Adipocyte (in vitro differentiated cells): ENCODE data around the gene COL8A1.
"Not testable (repeated sequence)": the region's sequence is repeated elsewhere in the genome, so short reads cannot be mapped to it uniquely, and the experiment has no call there.

Source experiments
- DNase-seq: peaks from one replicate; pipeline ENCODE4 v3.0.0-alpha.2; 2015; ENCODE audit warnings: low read depth
- H3K27me3 ChIP-seq: replicated peaks from 2 replicates; pipeline ENCODE4 v1.7.0; 2013; ENCODE audit warnings: mild to moderate bottlenecking, low read length, moderate library complexity; ENCODE audit not compliant: control insufficient read depth, insufficient read depth
- H3K36me3 ChIP-seq: 2 replicates; pipeline ENCODE4 v1.7.0; 2013; ENCODE audit warnings: low read length, mild to moderate bottlenecking, moderate library complexity; ENCODE audit not compliant: control insufficient read depth, insufficient read depth, severe bottlenecking
- H3K4me1 ChIP-seq: 2 replicates; pipeline ENCODE4 v1.7.0; 2013; ENCODE audit warnings: mild to moderate bottlenecking, low read length, moderate library complexity; ENCODE audit not compliant: control insufficient read depth, insufficient read depth
- H3K4me3 ChIP-seq: 2 replicates; pipeline ENCODE4 v1.7.0; 2013; ENCODE audit warnings: mild to moderate bottlenecking, low read length, moderate library complexity
- H3K9ac ChIP-seq: 2 replicates; pipeline ENCODE4 v1.7.0; 2013; ENCODE audit warnings: mild to moderate bottlenecking, low read length, moderate library complexity
- H3K9me3 ChIP-seq: 2 replicates; pipeline ENCODE4 v1.7.0; 2013; ENCODE audit warnings: mild to moderate bottlenecking, low read length, moderate library complexity; ENCODE audit not compliant: control insufficient read depth

COL8A1 gene

DNA sequence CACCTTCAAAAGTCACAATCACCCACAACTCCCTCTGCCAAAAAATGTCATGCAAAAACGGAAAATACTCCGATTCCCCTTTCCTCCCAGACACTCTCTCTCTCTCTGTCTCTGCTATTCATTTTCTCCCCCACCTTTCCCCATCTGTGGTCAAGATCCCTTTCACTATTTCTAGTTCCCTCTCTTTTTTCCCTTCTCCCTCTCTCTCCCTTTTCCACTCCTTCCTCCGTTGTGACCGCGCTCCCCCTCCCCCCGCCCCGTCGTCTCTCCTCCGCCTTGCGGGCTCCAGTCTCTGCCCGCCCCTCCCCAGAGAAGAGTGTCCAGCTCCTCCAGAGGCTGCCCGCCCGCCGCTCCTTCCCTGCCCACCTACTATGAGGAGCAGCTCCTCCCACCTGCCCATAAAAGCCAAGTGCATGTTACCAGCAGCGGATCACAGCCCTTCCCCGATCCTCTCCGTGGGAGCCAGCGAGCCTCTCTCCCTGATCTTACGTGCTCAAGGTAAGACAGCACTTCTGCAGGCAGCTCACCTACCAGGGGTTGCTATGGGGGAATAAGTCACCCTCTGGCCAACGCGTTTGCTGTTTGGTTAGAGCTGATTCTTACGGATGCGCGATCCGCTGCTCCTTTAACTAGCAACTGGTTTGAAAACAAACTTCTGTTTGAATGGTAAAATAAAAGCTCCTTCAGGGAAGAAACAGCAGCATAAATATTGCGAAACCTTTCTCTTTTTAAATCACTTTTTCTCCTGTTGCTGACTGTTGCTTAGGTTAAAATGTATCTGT lies at the start of gene COL8A1:
Gene COL8A1, plus strand, starts transcription at position 428 of the 782 bp plus-strand sequence. CDS start 152,089 bp downstream, outside the sequence.
- H3K27me3 ChIP-seq, result no peaks in the 10 kb centered on the region
- no peaks in the 10 kb centered on the region for H3K9me3 ChIP-seq
- H3K4me1 ChIP-seq, result no peaks in the 10 kb centered on the region
- H3K36me3 ChIP-seq, result no peaks in the 10 kb centered on the region
- H3K4me3 ChIP-seq, result peak within 1 kb of the TSS; percentile 88
- DNase-seq, result peak; percentile 80
- H3K9ac ChIP-seq, result peak within 1 kb of the TSS; percentile 87

DNA sequence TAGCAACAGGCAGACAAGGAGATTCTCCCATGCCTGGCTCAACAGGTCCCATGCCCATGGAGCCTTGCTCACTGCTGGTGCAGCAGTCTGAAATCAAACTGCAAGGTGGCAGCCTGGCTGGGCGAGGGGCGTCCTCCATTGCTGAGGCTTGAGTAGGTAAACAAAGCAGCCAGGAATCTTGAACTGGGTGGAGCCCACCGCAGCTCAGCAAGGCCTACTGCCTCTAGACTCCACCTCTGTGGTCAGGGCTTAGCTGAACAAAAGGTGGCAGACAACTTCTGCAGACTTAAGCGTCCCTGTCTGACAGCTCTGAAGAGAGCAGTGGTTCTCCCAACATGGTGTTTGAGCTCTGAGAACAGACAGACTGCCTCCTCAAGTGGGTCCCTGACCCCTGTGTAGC lies 49.2 kb upstream of the COL8A1 start:
- H3K4me1 ChIP-seq, DNase-seq, H3K9ac ChIP-seq, H3K9me3 ChIP-seq, H3K36me3 ChIP-seq, H3K4me3 ChIP-seq, H3K27me3 ChIP-seq: not testable (repeated sequence)

DNA sequence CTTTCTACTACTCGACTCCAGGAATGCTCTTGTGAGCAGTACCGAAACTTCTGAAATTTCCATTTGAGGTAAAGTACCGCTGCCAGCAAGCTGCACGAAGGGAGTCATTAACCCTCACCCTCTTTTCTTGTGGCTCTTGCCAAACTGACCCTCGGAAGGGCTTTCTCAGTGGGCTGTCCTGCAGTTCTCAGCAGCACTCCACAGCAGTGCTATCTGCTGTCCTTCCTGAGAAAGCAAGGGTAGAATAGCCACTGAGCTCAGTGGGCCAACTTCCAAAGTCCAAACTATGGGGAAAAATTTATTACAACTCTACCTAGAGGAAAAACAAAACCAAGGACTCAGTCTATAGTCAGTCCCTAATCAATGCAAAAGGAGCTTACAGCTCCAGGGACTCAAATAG lies 38.5 kb upstream of the COL8A1 start:
- Histone ChIP-seq H3K4me3 (no peak overlapping the region), H3K27me3 (no peaks in the 10 kb centered on the region), H3K9me3 (no peaks in the 10 kb centered on the region), H3K4me1 (no peaks in the 10 kb centered on the region), H3K36me3 (no peaks in the 10 kb centered on the region), H3K9ac (no peak overlapping the region)
- no peak for DNase-seq

DNA sequence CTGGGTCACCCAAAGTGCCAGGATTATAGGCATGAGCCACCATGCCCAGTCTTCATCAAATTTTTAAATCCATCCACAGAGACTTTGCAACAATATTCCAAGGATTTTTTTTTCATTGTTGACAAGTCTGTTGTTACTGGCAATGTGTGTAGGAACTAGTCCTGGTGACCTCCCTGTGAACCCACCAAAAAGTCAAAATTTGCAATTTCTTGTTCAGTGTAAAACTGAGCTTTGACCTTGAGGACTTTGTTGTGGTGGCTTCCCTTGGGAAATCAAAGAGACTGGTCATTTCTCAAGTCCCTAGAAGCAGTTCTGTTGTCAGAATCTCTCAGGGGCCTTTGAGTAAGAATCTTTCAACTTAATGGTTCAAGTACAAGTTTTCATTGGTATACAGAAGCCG lies 36.9 kb upstream of the COL8A1 start:
- Histone ChIP-seq H3K9ac (no peak overlapping the region), H3K4me3 (no peak overlapping the region), H3K9me3 (no peaks in the 10 kb centered on the region), H3K4me1 (no peaks in the 10 kb centered on the region), H3K36me3 (no peaks in the 10 kb centered on the region), H3K27me3 (no peaks in the 10 kb centered on the region)
- no peak for DNase-seq

DNA sequence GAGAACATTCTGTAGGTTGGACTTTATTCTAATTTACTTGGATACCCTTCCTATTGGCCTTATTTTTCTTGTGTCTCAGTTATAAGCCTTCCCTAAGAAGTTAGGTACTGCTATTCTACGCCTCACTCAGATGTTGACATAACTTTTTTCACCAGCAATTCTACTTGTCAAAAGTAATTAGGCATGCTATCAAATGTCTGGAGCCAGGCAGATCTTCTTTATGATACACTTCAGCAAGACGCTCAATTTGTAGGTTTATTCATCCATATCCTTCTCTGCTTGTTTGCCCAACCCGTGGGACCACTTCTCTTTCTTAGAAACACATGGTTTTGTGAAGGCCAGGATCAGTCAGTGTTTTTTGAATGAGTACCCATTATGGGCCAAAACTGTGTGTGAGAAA lies 36.2 kb upstream of the COL8A1 start:
- Histone ChIP-seq H3K9me3 (no peaks in the 10 kb centered on the region), H3K36me3 (no peaks in the 10 kb centered on the region), H3K27me3 (no peaks in the 10 kb centered on the region), H3K9ac (no peak overlapping the region), H3K4me3 (no peak overlapping the region), H3K4me1 (no peaks in the 10 kb centered on the region)
- no peak for DNase-seq

DNA sequence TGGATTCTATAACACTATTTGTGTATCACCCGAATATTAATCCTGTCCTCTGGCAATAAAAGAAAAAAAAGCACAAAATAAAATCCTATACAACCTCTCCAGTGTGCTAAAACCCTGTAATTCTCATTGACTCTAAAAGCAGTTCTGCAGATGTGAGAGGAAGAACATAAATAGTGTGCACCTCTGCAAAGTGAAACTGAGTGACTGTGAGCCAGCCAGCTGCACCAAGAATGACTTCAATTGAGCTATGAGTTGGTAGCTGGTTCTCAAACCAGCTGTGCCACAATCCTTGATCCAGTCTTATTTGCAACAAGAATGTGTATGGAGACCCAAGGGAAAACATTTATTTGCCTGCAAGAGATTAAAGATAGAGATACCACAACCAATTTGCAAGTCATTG lies 31.2 kb upstream of the COL8A1 start:
- Histone ChIP-seq H3K36me3 (no peaks in the 10 kb centered on the region), H3K27me3 (no peaks in the 10 kb centered on the region), H3K9me3 (no peaks in the 10 kb centered on the region), H3K9ac (no peak overlapping the region), H3K4me3 (no peak overlapping the region), H3K4me1 (no peaks in the 10 kb centered on the region)
- no peak for DNase-seq

DNA sequence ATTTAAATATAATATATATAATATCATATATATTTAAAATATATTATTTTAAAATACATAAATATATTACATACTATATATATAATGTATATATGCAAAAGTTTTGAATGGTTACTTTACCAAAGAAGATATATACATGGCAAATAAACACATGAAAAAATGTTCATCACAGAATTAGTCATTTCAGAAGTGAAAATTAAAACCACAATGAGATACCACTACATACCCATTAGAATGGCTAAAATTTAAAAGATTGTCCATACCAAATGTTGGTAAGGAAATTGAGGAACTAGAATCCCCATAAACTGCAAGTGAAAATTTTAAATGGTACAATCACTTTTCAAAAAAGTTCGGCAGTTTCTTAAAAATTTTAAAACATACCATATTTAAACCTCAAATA lies 23.6 kb upstream of the COL8A1 start:
- Histone ChIP-seq H3K9me3 (no peaks in the 10 kb centered on the region), H3K4me1 (no peaks in the 10 kb centered on the region), H3K36me3 (no peaks in the 10 kb centered on the region), H3K4me3 (no peak overlapping the region), H3K9ac (no peak overlapping the region), H3K27me3 (no peaks in the 10 kb centered on the region)
- DNase-seq, result no peak

DNA sequence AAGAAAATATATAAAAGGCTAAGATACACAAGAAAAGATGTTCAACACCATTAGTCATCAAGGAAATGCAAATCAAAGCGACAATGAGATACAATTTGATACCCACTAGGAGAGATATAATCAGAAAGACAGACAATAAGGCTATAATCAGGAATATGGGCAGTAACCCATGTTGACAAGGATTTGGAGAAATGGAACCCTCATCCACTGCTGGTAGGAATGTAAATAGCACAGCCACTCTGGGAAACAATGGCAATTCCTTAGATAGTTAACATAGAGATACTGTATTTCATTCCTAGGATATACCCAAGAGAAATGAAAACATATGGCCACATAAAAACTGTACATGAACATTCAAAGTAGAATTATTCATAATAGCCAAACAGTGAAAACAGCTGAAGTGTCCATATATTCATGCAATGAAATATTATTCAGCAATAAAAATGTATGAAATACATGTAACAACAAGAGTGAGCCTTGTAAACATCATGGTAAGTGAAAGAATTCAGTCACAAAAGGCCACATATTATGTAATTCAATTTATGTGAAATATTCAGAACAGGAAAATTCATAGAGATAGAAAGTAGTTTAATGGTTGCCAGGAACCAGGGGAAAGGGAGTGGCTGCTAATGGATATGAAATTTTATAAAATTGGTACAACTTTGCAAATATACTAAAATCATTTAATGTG lies 18.2 kb upstream of the COL8A1 start:
- peaks cover 12% of the 10 kb centered on the region for H3K4me1 ChIP-seq
- no peaks in the 10 kb centered on the region for H3K36me3 ChIP-seq
- DNase-seq, result no peak
- H3K9ac ChIP-seq, result no peak overlapping the region
- H3K9me3 ChIP-seq, result no peaks in the 10 kb centered on the region
- no peak overlapping the region for H3K4me3 ChIP-seq
- no peaks in the 10 kb centered on the region for H3K27me3 ChIP-seq

DNA sequence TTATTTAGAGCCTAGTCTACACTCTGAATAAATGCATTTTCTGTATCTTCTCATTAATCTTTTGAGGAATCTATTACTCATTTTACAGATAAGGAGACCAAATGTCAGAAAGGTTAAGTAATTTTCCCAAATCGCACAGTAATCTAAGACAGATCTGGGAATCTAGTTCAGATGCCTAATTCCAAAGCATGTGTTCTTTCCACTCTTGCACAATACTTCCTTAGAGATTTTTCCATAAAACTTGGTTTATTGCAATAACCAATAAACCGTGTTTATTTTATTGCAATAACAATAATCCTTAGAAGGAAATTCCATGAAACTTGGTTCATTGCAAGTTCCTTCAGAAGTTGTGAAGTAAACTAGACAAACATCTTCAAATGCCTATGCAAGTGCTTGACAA lies 17.4 kb upstream of the COL8A1 start:
- DNase-seq, result no peak
- Histone ChIP-seq H3K9ac (no peak overlapping the region), H3K27me3 (no peaks in the 10 kb centered on the region), H3K9me3 (no peaks in the 10 kb centered on the region), H3K4me3 (no peak overlapping the region), H3K4me1 (peaks cover 17% of the 10 kb centered on the region), H3K36me3 (no peaks in the 10 kb centered on the region)

DNA sequence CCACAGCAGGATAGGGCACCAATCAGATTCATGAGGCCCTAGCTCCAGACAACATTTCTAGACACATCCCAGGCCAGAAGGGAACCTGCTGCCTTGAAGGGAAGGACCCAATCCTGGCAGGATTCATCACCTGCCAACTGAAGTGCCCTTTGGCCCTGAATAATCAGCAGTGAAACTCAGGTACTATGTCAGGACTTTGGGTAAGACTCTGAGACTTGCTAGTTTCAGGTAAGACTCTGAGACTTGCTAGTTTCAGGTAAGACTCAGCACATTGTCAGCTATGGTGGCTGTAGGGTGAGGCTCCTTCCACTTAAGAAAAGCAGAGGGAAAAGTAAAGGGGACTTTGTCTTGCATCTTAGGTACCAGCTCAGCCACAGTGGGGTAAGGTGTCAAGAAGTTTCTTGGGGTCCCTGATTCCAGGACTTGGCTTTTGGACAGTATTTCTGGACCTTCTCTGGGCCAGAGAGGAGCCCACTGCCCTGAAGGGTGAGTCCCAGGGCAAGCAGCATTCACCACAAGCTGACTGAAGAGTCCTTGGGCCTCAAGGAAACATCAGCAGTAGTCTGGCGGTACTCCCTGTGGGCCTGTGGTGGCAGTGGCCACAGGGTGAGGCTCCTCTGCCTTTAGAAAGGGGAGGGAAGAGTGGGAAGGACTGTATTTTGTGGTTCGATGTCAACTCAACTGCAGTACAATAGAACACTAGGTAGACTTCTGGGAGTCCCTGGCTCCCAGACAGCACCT lies 13.7 kb upstream of the COL8A1 start:
- no peaks in the 10 kb centered on the region for H3K9me3 ChIP-seq
- H3K9ac ChIP-seq, result no peak overlapping the region
- no peak overlapping the region for H3K4me3 ChIP-seq
- no peak for DNase-seq
- H3K4me1 ChIP-seq, result peaks cover 17% of the 10 kb centered on the region
- H3K36me3 ChIP-seq, result no peaks in the 10 kb centered on the region
- no peaks in the 10 kb centered on the region for H3K27me3 ChIP-seq

DNA sequence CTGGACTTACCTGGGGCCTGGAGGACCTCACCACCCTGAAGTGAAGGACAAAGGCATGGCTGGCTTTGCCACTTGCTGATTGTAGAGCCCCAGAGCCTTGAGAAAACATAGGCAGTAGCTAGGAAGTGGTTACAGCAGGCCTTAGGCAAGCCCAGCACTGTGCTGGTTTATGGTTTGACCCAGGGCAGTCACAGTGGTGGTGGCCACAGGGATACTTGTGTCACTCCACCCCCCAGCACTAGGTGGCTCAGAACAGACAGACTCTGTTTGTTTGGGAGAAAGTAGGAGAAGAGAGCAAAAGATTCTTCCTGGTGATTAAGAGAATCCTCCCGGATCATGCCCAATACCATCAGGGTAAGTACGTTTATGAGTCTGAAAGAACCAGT lies 13.2 kb upstream of the COL8A1 start:
- Histone ChIP-seq H3K36me3 (no peaks in the 10 kb centered on the region), H3K27me3 (no peaks in the 10 kb centered on the region), H3K4me1 (peaks cover 17% of the 10 kb centered on the region), H3K9ac (no peak overlapping the region), H3K4me3 (no peak overlapping the region), H3K9me3 (no peaks in the 10 kb centered on the region)
- DNase-seq, result no peak
